Epidermal melanocyte (primary cell): Measurements from ENCODE around the gene MGLL.
"Not testable (repeated sequence)": the region's sequence is repeated elsewhere in the genome, so short reads cannot be mapped to it uniquely, and the experiment has no call there.

Experiments
- DNase-seq: peaks from one replicate; pipeline ENCODE4 v3.0.0; 2011; ENCODE audit warnings: low spot score; ENCODE audit not compliant: insufficient read length

MGLL gene

GRCh38 chr3:127692501-127693335 lies 129.6 kb downstream of the MGLL start:
- DNase-seq = no peak

- DNase-seq = no peak
Observed at GRCh38 chr3:127691974-127692373, 130.3 kb downstream of the MGLL start.

- DNase-seq = no peak
Observed at GRCh38 chr3:127691489-127691888, 130.8 kb downstream of the MGLL start.

GRCh38 chr3:127690823-127691452 lies 131.4 kb downstream of the MGLL start:
- no peak for DNase-seq

- no peak for DNase-seq
Observed at GRCh38 chr3:127690106-127690505, 132.2 kb downstream of the MGLL start.

- DNase-seq = no peak
Observed at GRCh38 chr3:127689266-127689860, 133.0 kb downstream of the MGLL start.

GRCh38 chr3:127688416-127689265 lies 133.7 kb downstream of the MGLL start:
- DNase-seq = no peak

- no peak for DNase-seq
Observed at GRCh38 chr3:127688022-127688415, 134.3 kb downstream of the MGLL start.

- no peak for DNase-seq
Observed at GRCh38 chr3:127687228-127687737, 135.0 kb downstream of the MGLL start.

- no peak for DNase-seq
Observed at GRCh38 chr3:127686512-127686894, 135.8 kb downstream of the MGLL start.

GRCh38 chr3:127685708-127686511 lies 136.4 kb downstream of the MGLL start:
- DNase-seq = no peak

- no peak for DNase-seq
Observed at GRCh38 chr3:127684871-127685707, 137.2 kb downstream of the MGLL start.

GRCh38 chr3:127682561-127682960 lies 139.8 kb downstream of the MGLL start:
- DNase-seq = no peak

GRCh38 chr3:127682175-127682554 lies 140.2 kb downstream of the MGLL start:
- DNase-seq = not testable (repeated sequence)

- DNase-seq = no peak
Observed at GRCh38 chr3:127680798-127681221, 141.5 kb downstream of the MGLL start.

GRCh38 chr3:127680146-127680661 lies 142.1 kb downstream of the MGLL start:
- DNase-seq = no peak

GRCh38 chr3:127679534-127680145 lies 142.7 kb downstream of the MGLL start:
- no peak for DNase-seq

GRCh38 chr3:127678611-127679533 lies 143.4 kb downstream of the MGLL start:
- DNase-seq = no peak
